Measurements from ENCODE around the gene SACS.

Gene SACS

GRCh38 chr13:23288564-23288963 lies 144.9 kb downstream of the SACS start:
- in situ Hi-C loops (cut with HindIII; ENCODE audit: low sequenced_read_pairs), result no loop called here
- DNase-seq (ENCODE audit: low read depth), result no peak
- no peak overlapping the region for H3K4me3 ChIP-seq (ENCODE audit: low read depth, low read length)
- TF ChIP-seq, protein P1, sequence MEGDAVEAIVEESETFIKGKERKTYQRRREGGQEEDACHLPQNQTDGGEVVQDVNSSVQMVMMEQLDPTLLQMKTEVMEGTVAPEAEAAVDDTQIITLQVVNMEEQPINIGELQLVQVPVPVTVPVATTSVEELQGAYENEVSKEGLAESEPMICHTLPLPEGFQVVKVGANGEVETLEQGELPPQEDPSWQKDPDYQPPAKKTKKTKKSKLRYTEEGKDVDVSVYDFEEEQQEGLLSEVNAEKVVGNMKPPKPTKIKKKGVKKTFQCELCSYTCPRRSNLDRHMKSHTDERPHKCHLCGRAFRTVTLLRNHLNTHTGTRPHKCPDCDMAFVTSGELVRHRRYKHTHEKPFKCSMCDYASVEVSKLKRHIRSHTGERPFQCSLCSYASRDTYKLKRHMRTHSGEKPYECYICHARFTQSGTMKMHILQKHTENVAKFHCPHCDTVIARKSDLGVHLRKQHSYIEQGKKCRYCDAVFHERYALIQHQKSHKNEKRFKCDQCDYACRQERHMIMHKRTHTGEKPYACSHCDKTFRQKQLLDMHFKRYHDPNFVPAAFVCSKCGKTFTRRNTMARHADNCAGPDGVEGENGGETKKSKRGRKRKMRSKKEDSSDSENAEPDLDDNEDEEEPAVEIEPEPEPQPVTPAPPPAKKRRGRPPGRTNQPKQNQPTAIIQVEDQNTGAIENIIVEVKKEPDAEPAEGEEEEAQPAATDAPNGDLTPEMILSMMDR (IDR thresholded peaks at IDR 0.05; ENCODE audit: low read depth, low read length, missing control alignments), result no peak

DNA sequence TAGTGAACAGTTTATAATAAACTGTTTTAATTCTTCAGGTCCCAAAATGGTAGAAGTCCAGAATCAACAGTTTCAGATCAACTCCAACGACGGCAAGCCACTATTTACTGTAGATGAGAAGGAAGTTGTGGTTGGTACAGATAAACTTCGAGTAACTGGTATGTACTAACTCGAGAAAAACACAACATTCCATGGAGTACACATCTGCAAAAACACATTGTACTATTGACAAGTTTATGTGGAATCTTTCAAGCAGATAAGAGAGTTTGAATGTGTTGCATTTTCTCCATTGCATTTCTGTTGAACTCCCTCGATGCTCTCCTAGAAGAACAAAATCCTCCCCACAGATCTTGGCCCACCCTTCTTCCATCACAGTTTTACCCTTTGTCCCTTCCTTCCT lies 154.2 kb downstream of the SACS start:
- DNase-seq (ENCODE audit: low read depth), result no peak
- TF ChIP-seq, protein P1 (IDR thresholded peaks at IDR 0.05; ENCODE audit: low read depth, low read length, missing control alignments), result no peak
- in situ Hi-C loops (cut with HindIII; ENCODE audit: low sequenced_read_pairs), result no loop called here
- H3K4me3 ChIP-seq (ENCODE audit: low read depth, low read length), result no peak overlapping the region

All from astrocyte of the cerebellum (primary cell).